ENCODE data around the gene KEAP1.

DNA sequence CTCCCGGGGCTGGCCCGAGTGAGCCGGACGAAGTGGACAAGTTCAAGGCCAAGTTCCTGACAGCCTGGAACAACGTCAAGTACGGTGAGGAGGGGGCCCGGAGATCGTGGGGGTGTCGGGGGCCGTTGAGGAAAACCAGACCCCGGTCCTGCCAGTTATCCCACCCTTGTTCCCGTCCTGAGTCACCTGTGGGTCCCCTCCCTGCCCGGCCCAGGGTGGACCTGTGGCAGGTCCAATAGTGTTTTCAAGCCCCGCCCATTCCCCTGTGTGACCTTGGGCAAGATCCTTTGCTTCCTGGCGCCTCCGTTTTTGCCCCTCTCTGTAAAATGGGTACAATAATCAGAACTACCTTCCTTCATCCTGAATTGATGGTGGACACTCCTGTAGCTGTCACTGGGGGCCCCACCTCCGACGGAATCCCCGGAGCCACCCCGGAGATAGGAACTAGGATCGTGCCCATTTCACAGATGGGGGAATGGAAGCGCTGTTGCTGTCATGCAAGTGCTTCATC, 41.1 kb upstream of the KEAP1 start:
- TF ChIP-seq POLR2A (IDR thresholded peaks at IDR 0.05; ENCODE audit: borderline replicate concordance, extremely low read depth, insufficient read depth, insufficient read length) (no peak), SIN3A (IDR thresholded peaks at IDR 0.05; ENCODE audit: low read depth) (no peak)
- TF ChIP-seq, protein P1, sequence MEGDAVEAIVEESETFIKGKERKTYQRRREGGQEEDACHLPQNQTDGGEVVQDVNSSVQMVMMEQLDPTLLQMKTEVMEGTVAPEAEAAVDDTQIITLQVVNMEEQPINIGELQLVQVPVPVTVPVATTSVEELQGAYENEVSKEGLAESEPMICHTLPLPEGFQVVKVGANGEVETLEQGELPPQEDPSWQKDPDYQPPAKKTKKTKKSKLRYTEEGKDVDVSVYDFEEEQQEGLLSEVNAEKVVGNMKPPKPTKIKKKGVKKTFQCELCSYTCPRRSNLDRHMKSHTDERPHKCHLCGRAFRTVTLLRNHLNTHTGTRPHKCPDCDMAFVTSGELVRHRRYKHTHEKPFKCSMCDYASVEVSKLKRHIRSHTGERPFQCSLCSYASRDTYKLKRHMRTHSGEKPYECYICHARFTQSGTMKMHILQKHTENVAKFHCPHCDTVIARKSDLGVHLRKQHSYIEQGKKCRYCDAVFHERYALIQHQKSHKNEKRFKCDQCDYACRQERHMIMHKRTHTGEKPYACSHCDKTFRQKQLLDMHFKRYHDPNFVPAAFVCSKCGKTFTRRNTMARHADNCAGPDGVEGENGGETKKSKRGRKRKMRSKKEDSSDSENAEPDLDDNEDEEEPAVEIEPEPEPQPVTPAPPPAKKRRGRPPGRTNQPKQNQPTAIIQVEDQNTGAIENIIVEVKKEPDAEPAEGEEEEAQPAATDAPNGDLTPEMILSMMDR (IDR thresholded peaks at IDR 0.05 in 2 of 3, conservative IDR thresholded peaks at IDR 0.05 in 1 of 3; ENCODE audit: borderline replicate concordance in 1 of 3, insufficient read depth in 1 of 3, low read depth in 2 of 3, low read length in 2 of 3): no peak
